Heart left ventricle (tissue), 16 donors: Measurements from ENCODE around the gene METTL27. TPM values are rescaled to one million over a fixed set of nuclear protein-coding genes. Genes with fewer than 3 reads are reported as not detected.
"Not testable (repeated sequence)": the region's sequence is repeated elsewhere in the genome, so short reads cannot be mapped to it uniquely, and the experiment has no call there.

Experiments used
- ATAC-seq, 4 donors: fragments of 200-7000 bp; cut with Tn5 transposase; one replicate each; pipeline ENCODE4 v1.9.1; 2020 to 2022; ENCODE audit warnings: moderate library complexity in 4 of 4, mild to moderate bottlenecking in 3 of 4, moderate number of reproducible peaks in 1 of 4
- DNase-seq, 5 donors: peaks; one replicate each; pipeline ENCODE4 v3.0.0-alpha.2; 2020
- H3K27ac ChIP-seq, 12 donors: fragments of 200-600 bp; sonication (generic) in 4 of 12; one replicate each; pipeline versions ENCODE4 v1.5.0 to v1.8.0; 2016 to 2022; ENCODE audit warnings: mild to moderate bottlenecking in 2 of 12
- H3K27me3 ChIP-seq, 9 donors: fragments of 200-600 bp; sonication (generic) in 2 of 9; one replicate each; pipeline versions ENCODE4 v1.5.1 to v1.8.0; 2016 to 2022; ENCODE audit warnings: mild to moderate bottlenecking in 3 of 9
- H3K36me3 ChIP-seq, 9 donors: fragments of 200-600 bp; sonication (generic) in 2 of 9; one replicate each; pipeline versions ENCODE4 v1.5.0 to v1.8.0; 2018 to 2022; ENCODE audit warnings: mild to moderate bottlenecking in 2 of 9
- H3K4me1 ChIP-seq, 12 donors: fragments of 200-600 bp; sonication (generic) in 4 of 12; one replicate each; pipeline versions ENCODE4 v1.5.0 to v1.8.0; 2016 to 2022; ENCODE audit warnings: mild to moderate bottlenecking in 3 of 12
- H3K4me3 ChIP-seq, 12 donors: fragments of 200-600 bp; sonication (generic) in 4 of 12; one replicate each; pipeline versions ENCODE4 v1.5.0 to v1.8.0; 2017 to 2022; ENCODE audit warnings: mild to moderate bottlenecking in 9 of 12, moderate library complexity in 4 of 12
- H3K9me3 ChIP-seq, 12 donors: fragments of 200-600 bp; sonication (generic) in 4 of 12; one replicate each; pipeline versions ENCODE4 v1.5.0 to v1.8.0; 2016 to 2022; ENCODE audit warnings: mild to moderate bottlenecking in 1 of 12
- POLR2A ChIP-seq, 2 donors: fragments of 450-650 bp; IDR thresholded peaks; one replicate each; pipeline ENCODE4 v1.6.1; 2017; ENCODE audit warnings: antibody characterized with exemption in 2 of 2, mild to moderate bottlenecking in 2 of 2, moderate library complexity in 2 of 2
- WGBS, 4 donors: extraction: QIAGEN DNeasy Blood & Tissue Kit in 2 of 4; methylation state at CpG; one replicate each; pipeline versions ENCODE4 v1.1.5 to v1.1.7; 2013 to 2018; 5-methylcytosine and 5-hydroxymethylcytosine counted together
- intact Hi-C, 10 donors: fragments of 100-400 bp; cut with DNase I; formaldehyde crosslinking; loops; one replicate each; pipeline versions ENCODE4 v1.11.1 to v1.14.2; 2022
- polyA plus RNA-seq, 2 donors: library from polyadenylated mRNA; stranded (reverse); fragments of 200-250 nt; gene quantifications; one replicate each; pipeline ENCODE4 v1.2.3, GENCODE V29; 2013
- total RNA-seq, 9 donors: library from RNA; depleted of rRNA in 2 of 9; stranded (reverse); fragments of >200 nt in 2 of 9; fragmentation: NEBNext Ultra II Directional in 3 of 9; extraction: Animal tissue kit (Norgen Biotek cat#: 25700) in 3 of 9; gene quantifications; one replicate each; pipeline versions ENCODE4 v1.1.0 to v1.2.4, GENCODE V29; 2016 to 2023
- TF ChIP-seq, protein P1 (sequence below), 12 donors: fragments of 200-600 bp; sonication (generic) in 4 of 12; IDR thresholded peaks; one replicate each; pipeline versions ENCODE4 v1.5.0 to v1.8.0; 2018 to 2022; ENCODE audit warnings: antibody characterized with exemption in 12 of 12, mild to moderate bottlenecking in 5 of 12
- donor health status: ischemic (EF 13 %, LVEDD 7.1; RV severe dilation, severe dysfunction).
- donor health status: healthy with polysubstance abuse.
- donor health status: DM: no; HTN: yes; CAD: no.
- donor health status: DM: no; HTN: no; CAD: no.
- donor health status: ischemic (EF 25% LVEDD 6.9; RV normal size, moderate dysfunction).
- donor health status: ischemic (EF 25% LVEDD 5.7; RV mildly dilated, moderate dysfunction).
- donor health status: healthy.
- donor health status: DM: yes; HTN: yes; CAD: no.
- donor health status: ischemic (EF 35%, LVEDD 5.7; RV mildly dilated, moderate dysfunction).
- donor health status: nonischemic (EF 11% LVEDD 7.7; RV severe dilation, severe dysfunction).
- donor health status: DM: yes; HTN: yes; CAD: no.
- donor health status: PGD.
- donor health status: ischemic (EF 29% LVEDD 5.4; RV normal size, mild dysfunction).
- donor health status: nonischemic (EF 23%, LVEDD 6.1; RV moderate dilation, normal function).

METTL27 gene
- total and polyA plus RNA-seq, 11 donors, result 0.12 to 2.7 (median 0.65) TPM; not detected in 4

GRCh38 chr7:73823873-73824592 lies 18.3 kb downstream of the METTL27 start:
- 74 to 81% (median 75%) methylated on average over 11 of the region's 11 CpGs for WGBS, 4 donors
- no peak for DNase-seq
- Histone ChIP-seq H3K27ac (no peak overlapping the region), H3K36me3 (no peaks in the 10 kb centered on the region), H3K27me3 (peaks cover 0 to 12% (median 0%) of the 10 kb centered on the region in 9 donors), H3K4me3 (no peak overlapping the region), H3K9me3 (no peaks in the 10 kb centered on the region), H3K4me1 (peaks cover 0 to 34% (median 6%) of the 10 kb centered on the region in 12 donors)
- TF ChIP-seq, protein P1, sequence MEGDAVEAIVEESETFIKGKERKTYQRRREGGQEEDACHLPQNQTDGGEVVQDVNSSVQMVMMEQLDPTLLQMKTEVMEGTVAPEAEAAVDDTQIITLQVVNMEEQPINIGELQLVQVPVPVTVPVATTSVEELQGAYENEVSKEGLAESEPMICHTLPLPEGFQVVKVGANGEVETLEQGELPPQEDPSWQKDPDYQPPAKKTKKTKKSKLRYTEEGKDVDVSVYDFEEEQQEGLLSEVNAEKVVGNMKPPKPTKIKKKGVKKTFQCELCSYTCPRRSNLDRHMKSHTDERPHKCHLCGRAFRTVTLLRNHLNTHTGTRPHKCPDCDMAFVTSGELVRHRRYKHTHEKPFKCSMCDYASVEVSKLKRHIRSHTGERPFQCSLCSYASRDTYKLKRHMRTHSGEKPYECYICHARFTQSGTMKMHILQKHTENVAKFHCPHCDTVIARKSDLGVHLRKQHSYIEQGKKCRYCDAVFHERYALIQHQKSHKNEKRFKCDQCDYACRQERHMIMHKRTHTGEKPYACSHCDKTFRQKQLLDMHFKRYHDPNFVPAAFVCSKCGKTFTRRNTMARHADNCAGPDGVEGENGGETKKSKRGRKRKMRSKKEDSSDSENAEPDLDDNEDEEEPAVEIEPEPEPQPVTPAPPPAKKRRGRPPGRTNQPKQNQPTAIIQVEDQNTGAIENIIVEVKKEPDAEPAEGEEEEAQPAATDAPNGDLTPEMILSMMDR (IDR thresholded peaks at IDR 0.05), result no peak
- TF ChIP-seq POLR2A (IDR thresholded peaks at IDR 0.05), result no peak
- ATAC-seq, result no peak
- intact Hi-C loops, result no loop called here

DNA sequence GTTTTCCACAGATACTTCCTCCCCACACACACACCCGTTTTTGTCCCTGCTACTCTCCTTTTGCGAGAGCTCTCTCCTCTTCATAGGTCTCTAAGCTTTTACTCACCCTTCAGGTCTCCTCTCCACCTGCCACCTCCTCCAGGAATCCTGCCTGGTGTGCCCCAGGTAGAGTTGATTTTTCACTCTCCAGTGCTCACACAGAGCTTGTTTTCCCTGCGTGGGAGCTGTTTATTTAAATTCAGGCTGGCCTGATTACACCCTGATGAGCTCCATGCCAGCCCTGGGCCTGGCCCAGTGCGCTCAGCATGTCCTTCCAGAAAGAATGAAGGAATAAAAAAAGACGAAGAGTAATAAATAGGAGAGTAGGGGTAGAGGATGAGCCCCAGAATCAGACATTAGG lies 19.1 kb downstream of the METTL27 start:
- Histone ChIP-seq H3K27ac (no peak overlapping the region), H3K9me3 (no peaks in the 10 kb centered on the region), H3K27me3 (peaks cover 0 to 12% (median 0%) of the 10 kb centered on the region in 9 donors), H3K36me3 (no peaks in the 10 kb centered on the region), H3K4me3 (no peak overlapping the region), H3K4me1 (peaks cover 0 to 26% (median 5%) of the 10 kb centered on the region in 12 donors)
- intact Hi-C loops, result no loop called here
- WGBS, 4 donors, result 71 to 79% (median 79%) methylated on average over 5 of the region's 5 CpGs
- DNase-seq (no peak), ATAC-seq (no peak)
- no peak for TF ChIP-seq POLR2A (IDR thresholded peaks at IDR 0.05)
- TF ChIP-seq, protein P1 (IDR thresholded peaks at IDR 0.05), result no peak

GRCh38 chr7:73822319-73823173 lies 19.8 kb downstream of the METTL27 start:
- no peak overlapping the region for H3K4me3 ChIP-seq
- H3K27ac ChIP-seq, result no peak overlapping the region
- 52 to 68% (median 65%) methylated on average over 12 to 15 of the region's 15 CpGs for WGBS, 4 donors
- peaks cover 0 to 19% (median under 1%) of the 10 kb centered on the region in 12 donors for H3K4me1 ChIP-seq
- H3K36me3 ChIP-seq, result no peaks in the 10 kb centered on the region
- ATAC-seq (peak in 2 of 4 donors; percentile 32 to 58), DNase-seq (no peak)
- H3K9me3 ChIP-seq, result no peaks in the 10 kb centered on the region
- TF ChIP-seq, protein P1 (IDR thresholded peaks at IDR 0.05), result no peak
- no peak for TF ChIP-seq POLR2A (IDR thresholded peaks at IDR 0.05)
- intact Hi-C loops, result no loop called here
- H3K27me3 ChIP-seq, result peaks cover 0 to 12% (median 0%) of the 10 kb centered on the region in 9 donors

DNA sequence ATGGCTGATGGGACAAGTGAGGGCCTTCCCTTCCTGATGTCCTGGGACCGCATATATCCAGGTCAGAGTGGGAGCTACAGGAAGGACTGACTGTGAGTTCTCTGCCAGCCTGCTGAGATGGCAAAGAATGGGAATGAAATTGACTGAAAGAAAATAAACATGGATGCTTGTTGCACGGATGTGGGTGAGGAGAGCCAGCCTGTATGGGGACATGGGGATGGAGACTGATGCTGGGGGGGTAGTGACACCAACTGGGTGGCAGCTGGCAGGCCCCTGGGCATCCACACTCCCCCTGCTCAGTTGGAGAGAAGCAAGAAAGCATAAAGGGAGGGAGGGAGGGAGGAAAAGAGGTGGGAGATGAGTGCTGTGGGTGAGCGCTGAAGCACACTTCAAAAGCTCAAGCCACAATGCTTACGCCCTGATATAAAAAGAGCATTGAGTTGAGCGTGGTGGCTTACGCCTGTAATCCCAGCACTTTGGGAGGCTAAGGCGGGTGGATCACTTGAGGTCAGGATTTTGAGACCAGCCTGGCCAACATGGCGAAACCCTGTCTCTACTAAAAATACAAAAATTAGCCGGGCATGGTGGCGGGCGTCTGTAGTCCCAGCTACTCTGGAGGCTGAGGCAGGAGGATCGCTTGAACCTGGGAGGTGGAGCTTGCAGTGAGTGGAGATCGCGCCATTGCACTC lies 20.6 kb downstream of the METTL27 start:
- H3K4me3 ChIP-seq, DNase-seq, H3K9me3 ChIP-seq, H3K36me3 ChIP-seq, intact Hi-C loops, H3K27ac ChIP-seq, ATAC-seq: not testable (repeated sequence)
- H3K27me3 ChIP-seq, result peaks cover 0 to 12% (median 0%) of the 10 kb centered on the region in 9 donors
- 87 to 94% (median 92%) methylated on average over 14 of the region's 14 CpGs for WGBS, 4 donors
- H3K4me1 ChIP-seq, result peaks cover 0 to 12% (median 0%) of the 10 kb centered on the region in 12 donors
